HG02981 (cell line): Measurements from ENCODE around the gene ACTR5.
A peak's percentile ranks its signal among the peaks of the same experiment; 100 is the strongest.

Source experiments
- ATAC-seq: cut with Tn5 transposase; IDR thresholded peaks from one replicate; pipeline ENCODE4 v1.9.1; 2021; ENCODE audit warnings: mild to moderate bottlenecking, moderate library complexity; ENCODE audit not compliant: unreplicated experiment

The ACTR5 gene

DNA sequence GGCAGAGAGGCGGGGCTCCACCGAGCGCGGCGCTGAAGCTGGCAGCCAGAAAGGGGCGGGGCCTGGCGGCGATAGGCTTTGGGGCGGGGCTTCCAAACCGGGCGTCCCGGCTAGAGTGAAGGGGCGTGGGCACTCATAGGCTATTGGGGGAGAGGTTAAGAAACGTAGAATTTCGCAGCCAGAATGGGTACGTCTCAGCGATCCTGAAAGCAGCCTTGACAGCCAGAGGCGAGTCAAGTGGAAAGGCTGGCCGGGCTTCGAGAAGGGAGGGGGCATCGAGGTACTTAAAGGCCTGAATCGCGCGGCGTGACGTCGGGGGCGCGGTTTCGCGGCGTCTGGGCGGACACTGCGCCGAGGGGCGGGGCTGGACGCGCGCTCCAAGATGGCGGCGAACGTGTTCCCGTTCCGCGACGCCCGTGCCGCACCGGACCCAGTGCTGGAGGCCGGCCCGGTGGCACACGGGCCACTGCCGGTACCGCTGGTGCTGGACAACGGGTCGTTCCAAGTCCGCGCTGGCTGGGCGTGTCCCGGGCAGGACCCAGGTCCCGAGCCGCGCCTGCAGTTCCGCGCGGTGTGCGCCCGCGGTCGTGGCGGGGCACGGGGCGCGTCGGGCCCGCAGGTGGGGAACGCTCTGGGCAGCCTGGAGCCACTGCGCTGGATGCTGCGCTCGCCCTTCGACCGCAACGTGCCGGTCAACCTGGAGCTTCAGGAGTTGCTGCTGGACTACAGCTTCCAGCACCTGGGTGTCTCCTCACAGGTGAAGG, at the start of gene ACTR5:
Gene ACTR5, plus strand, starts transcription at position 364 of the 764 bp plus-strand sequence. Its CDS starts 19 bp downstream, at position 383.
- ATAC-seq: peak; percentile 85

- no peak for ATAC-seq
Observed at GRCh38 chr20:38698541-38698940, 49.7 kb upstream of the ACTR5 start.

GRCh38 chr20:38700141-38700540, 48.1 kb upstream of the ACTR5 start:
- ATAC-seq: no peak

GRCh38 chr20:38700926-38701325, 47.3 kb upstream of the ACTR5 start:
- no peak for ATAC-seq

DNA sequence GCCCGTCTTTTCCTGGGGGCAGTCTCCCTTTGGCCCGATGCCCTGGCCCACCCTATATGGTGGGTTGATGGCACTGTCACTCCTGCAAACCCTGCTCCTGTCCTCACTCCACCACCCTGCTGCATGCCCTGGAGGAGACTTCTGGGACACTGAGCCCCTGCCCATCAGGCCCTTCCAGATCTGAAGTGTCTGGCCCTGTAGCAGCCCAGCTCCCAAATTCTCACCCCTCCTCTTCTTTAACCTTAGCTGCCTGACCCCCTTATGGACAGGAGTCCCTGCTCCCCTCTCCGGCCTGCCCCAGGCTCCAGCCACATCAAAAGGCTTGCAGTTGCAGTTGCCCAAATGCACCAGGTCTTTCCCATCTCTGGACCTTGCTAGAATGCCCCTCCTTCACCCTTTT, 44.7 kb upstream of the ACTR5 start:
- no peak for ATAC-seq

GRCh38 chr20:38704136-38704535, 44.1 kb upstream of the ACTR5 start:
- ATAC-seq: no peak

GRCh38 chr20:38706509-38706908, 41.8 kb upstream of the ACTR5 start:
- ATAC-seq: no peak

DNA sequence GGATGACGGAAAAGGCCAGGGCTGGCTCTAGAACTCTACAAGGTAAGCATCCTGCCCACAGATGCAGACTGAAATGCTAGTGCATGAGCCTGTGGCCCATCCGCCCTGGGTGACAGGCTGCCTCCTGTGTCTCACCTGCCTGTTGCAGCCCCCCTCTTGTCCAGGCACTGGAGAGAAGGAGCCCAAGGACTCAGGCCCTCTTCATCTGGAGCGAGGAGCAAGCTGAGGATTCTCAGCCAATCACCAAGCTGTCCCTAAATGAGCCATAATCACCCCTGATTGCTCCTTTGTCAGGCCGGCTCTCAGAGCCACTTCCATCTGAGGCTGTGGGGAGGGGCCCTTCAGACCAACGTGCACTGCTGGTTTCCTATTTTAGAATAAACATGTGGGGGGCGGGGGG, 34.0 kb upstream of the ACTR5 start:
- no peak for ATAC-seq

DNA sequence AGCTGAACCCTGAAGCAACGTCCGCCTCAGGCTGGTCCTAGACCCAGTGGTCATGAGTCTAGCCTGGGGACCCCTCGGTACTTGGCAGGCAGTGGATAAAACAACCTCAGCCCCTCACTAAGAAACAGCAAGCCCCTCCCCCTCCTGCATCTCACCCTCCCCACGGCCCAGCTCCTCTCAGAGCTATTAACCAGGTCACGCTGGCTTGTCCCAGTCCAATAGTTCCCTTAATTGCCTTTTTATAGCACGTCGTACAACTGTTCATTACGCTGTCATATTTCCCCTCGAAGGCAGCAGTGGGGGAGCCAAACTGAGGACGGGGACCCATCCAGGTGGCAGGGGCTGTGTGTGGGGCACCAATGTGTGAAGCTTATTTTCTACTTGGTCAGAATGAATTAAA, 32.6 kb upstream of the ACTR5 start:
- ATAC-seq: no peak

DNA sequence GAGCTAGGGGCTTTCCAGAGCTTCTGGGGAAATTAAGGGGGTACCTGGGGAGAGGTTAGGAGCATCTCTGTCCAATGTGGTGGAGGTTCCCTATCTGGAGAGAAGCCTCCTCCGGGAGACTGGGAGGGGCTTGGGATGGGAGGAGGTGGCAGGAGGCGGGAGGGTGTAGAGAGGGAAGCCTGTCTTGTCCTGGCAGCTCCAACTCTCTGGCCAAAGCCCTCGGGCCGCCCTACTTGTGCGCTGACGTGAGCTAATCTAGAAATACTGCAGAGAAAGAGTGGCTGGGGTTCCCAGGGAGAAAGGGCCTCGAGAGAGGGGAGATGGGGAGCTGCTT, 25.6 kb upstream of the ACTR5 start:
- no peak for ATAC-seq

GRCh38 chr20:38723017-38723847, 25.0 kb upstream of the ACTR5 start:
- no peak for ATAC-seq

GRCh38 chr20:38723848-38724625, 24.2 kb upstream of the ACTR5 start, which contains the start of gene SLC32A1:
Gene SLC32A1 (plus strand): TSS chr20:38724486. CDS start chr20:38724725, 239 bp downstream.
- ATAC-seq: no peak

GRCh38 chr20:38724626-38725147, 23.6 kb upstream of the ACTR5 start:
- no peak for ATAC-seq

GRCh38 chr20:38725148-38725901, 22.9 kb upstream of the ACTR5 start:
- no peak for ATAC-seq

DNA sequence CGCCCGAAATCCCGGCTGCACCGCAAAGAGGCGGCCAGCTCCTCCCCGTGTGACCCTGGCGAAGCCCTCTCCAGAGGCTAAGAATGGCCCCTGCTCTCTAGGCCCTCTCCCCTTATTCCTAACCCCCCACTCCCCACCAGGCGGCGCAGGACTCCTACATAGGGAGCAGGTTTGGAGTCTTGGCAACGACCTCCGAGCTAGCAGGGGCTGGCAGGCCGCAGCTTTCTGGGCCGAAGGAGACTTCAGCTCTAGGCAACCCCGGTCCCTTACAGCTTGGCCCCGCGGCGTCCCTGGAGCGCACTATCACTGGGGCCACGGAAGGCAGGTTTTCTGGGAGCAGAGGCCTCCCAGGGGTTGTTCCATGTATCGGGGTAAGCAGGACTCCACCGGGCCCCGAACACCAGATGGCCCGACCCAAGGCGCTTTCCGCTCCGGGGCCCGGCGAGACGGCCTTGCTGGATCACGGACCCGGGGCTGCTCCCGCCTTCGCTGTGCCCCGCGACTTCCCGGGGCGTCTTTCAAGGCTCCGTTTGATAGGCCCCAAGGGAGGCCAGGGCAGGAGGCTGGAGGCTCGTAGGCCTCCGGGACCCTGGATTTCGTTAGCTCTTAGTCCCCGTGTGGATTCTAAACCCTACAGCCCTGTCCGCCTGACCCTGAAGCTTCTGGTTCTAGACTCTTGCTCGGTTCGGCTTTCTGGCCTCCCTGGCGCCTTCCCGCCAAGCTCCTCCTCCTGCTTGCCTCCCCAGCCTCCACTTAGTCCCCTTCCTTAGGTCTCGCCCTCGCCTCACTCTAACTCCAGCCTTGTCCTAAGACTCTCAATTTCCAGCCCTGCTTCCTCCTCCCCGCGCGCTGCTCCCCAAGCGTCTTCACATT, 22.1 kb upstream of the ACTR5 start:
- ATAC-seq: no peak

DNA sequence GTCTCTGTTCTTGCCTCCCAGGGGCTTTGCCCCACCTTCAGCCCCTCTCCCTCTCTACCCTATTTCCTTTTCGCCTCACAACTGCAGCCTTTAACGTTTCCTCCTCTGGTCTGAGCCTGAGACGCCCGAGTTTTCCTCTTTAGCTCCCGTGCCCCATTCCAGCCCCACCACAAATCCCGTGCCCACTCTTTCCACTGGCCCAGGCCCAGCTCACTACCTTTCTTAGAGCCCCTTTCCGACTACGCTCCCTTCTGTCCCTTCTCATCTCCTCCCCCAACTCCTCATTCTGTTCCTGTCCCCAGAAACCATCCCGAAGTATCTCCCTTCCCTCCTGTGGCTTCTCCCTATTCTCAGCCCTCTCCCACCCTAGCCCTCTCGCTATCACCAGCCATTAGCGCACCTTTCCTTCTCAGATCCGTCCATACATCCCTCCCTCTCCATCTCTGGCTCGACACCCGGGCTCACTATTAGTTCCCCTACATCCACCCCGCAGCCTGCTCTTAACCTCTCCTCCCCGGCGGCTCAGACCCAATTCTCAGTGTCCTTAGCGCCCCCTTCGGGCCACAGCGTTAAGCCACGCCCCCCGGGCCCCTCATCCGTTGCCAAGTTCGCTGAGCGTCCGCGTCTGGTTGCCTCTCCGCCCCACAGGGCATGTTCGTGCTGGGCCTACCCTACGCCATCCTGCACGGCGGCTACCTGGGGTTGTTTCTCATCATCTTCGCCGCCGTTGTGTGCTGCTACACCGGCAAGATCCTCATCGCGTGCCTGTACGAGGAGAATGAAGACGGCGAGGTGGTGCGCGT, 21.3 kb upstream of the ACTR5 start:
- no peak for ATAC-seq

DNA sequence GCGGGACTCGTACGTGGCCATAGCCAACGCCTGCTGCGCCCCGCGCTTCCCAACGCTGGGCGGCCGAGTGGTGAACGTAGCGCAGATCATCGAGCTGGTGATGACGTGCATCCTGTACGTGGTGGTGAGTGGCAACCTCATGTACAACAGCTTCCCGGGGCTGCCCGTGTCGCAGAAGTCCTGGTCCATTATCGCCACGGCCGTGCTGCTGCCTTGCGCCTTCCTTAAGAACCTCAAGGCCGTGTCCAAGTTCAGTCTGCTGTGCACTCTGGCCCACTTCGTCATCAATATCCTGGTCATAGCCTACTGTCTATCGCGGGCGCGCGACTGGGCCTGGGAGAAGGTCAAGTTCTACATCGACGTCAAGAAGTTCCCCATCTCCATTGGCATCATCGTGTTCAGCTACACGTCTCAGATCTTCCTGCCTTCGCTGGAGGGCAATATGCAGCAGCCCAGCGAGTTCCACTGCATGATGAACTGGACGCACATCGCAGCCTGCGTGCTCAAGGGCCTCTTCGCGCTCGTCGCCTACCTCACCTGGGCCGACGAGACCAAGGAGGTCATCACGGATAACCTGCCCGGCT, 20.6 kb upstream of the ACTR5 start:
- ATAC-seq: no peak

GRCh38 chr20:38728191-38728781, 20.0 kb upstream of the ACTR5 start:
- no peak for ATAC-seq
